ENCODE measurements around the gene CDYL2. TPM values are rescaled to one million over a fixed set of nuclear protein-coding genes. Genes with fewer than 3 reads are reported as not detected.

The CDYL2 gene
- total RNA-seq, 2 donors from 2014 or later: 1.6 to 7.8 TPM

- peaks cover 0 to 4% (median 0%) of the 10 kb centered on the region in 3 donors for H3K9me3 ChIP-seq
- H3K4me3 ChIP-seq: no peak overlapping the region
- no peak overlapping the region for H3K27ac ChIP-seq
- ATAC-seq (no peak), DNase-seq (no peak)
- intact Hi-C loops (cut with DNase I): no loop called here
- H3K4me1 ChIP-seq: no peaks in the 10 kb centered on the region
- TF ChIP-seq, protein P1, sequence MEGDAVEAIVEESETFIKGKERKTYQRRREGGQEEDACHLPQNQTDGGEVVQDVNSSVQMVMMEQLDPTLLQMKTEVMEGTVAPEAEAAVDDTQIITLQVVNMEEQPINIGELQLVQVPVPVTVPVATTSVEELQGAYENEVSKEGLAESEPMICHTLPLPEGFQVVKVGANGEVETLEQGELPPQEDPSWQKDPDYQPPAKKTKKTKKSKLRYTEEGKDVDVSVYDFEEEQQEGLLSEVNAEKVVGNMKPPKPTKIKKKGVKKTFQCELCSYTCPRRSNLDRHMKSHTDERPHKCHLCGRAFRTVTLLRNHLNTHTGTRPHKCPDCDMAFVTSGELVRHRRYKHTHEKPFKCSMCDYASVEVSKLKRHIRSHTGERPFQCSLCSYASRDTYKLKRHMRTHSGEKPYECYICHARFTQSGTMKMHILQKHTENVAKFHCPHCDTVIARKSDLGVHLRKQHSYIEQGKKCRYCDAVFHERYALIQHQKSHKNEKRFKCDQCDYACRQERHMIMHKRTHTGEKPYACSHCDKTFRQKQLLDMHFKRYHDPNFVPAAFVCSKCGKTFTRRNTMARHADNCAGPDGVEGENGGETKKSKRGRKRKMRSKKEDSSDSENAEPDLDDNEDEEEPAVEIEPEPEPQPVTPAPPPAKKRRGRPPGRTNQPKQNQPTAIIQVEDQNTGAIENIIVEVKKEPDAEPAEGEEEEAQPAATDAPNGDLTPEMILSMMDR (IDR thresholded peaks at IDR 0.05): no peak
- no peak for TF ChIP-seq POLR2A (IDR thresholded peaks at IDR 0.05)
- no peaks in the 10 kb centered on the region for H3K27me3 ChIP-seq
- WGBS, 2 donors: 40 to 44% methylated on average over 9 of the region's 9 CpGs
- H3K36me3 ChIP-seq (replicated peaks in 1 of 2; ENCODE audit: insufficient read depth in 1 of 2, low read depth in 2 of 2): no peaks in the 10 kb centered on the region
Measured at GRCh38 chr16:80837533-80838147, 33.2 kb upstream of the CDYL2 start.

DNA sequence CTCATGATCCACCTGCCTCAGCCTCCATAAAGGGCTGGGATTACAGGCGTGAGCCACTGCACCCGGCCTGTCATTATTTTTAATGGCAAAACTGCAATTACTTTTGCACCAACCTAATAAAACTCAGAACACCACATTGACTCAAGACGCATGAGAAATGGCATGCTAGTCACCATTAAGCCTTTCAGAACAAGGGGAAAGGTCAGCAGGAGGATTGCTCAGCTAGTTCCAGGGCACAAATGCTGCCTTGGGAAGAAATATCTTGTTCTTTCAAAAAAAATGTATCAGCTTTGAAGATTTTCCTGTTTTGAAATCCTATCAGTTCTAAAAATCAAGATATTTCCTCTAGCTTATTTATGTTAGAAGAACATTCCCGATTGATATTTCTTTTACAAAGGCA lies 32.4 kb upstream of the CDYL2 start:
- ATAC-seq (no peak), DNase-seq (no peak)
- Histone ChIP-seq H3K4me1 (no peaks in the 10 kb centered on the region), H3K27me3 (no peaks in the 10 kb centered on the region), H3K4me3 (no peak overlapping the region), H3K36me3 (replicated peaks in 1 of 2; ENCODE audit: insufficient read depth in 1 of 2, low read depth in 2 of 2) (no peaks in the 10 kb centered on the region), H3K27ac (no peak overlapping the region), H3K9me3 (peaks cover 0 to 4% (median 0%) of the 10 kb centered on the region in 3 donors)
- TF ChIP-seq, protein P1 (IDR thresholded peaks at IDR 0.05): no peak
- no peak for TF ChIP-seq POLR2A (IDR thresholded peaks at IDR 0.05)
- intact Hi-C loops (cut with DNase I): no loop called here
- 66 to 76% methylated on average over 4 of the region's 4 CpGs for WGBS, 2 donors

GRCh38 chr16:80836202-80836601 lies 31.8 kb upstream of the CDYL2 start:
- WGBS, 2 donors: 62 to 73% methylated on average over 5 of the region's 5 CpGs
- no peak for DNase-seq
- Histone ChIP-seq H3K27ac (no peak overlapping the region), H3K36me3 (replicated peaks in 1 of 2; ENCODE audit: insufficient read depth in 1 of 2, low read depth in 2 of 2) (no peaks in the 10 kb centered on the region), H3K4me1 (no peaks in the 10 kb centered on the region), H3K4me3 (no peak overlapping the region), H3K9me3 (peaks cover 0 to 4% (median 0%) of the 10 kb centered on the region in 3 donors), H3K27me3 (no peaks in the 10 kb centered on the region)
- TF ChIP-seq, protein P1 (IDR thresholded peaks at IDR 0.05): no peak
- ATAC-seq: no peak
- intact Hi-C loops (cut with DNase I): no loop called here

- Histone ChIP-seq H3K4me3 (no peak overlapping the region), H3K27me3 (no peaks in the 10 kb centered on the region), H3K36me3 (replicated peaks in 1 of 2; ENCODE audit: insufficient read depth in 1 of 2, low read depth in 2 of 2) (no peaks in the 10 kb centered on the region), H3K4me1 (no peaks in the 10 kb centered on the region), H3K27ac (no peak overlapping the region), H3K9me3 (no peaks in the 10 kb centered on the region)
- no peak for DNase-seq
- TF ChIP-seq POLR2A (IDR thresholded peaks at IDR 0.05): no peak
- TF ChIP-seq, protein P1 (IDR thresholded peaks at IDR 0.05): no peak
- 65 to 89% methylated on average over 1 of the region's 1 CpG for WGBS, 2 donors
- ATAC-seq: no peak
- intact Hi-C loops (cut with DNase I): no loop called here
Measured at GRCh38 chr16:80831039-80831438, 26.6 kb upstream of the CDYL2 start.

DNA sequence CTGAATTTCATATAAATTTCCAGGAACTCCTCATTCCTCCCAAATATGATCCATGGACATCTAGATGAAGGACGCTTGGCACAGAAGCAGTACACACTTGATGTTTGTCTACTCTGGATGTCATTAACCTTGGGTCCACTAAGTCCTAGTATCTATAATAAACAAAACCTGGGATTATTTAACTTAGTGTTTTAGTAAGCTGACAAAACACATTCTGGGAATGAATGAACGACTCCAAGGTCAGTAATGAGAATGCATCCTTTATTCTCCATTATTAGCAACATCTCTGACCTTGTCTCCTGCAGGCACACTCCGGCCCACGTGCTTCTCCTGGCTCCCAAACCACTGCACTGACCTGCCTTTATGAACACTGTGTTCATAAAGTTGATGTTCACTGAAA lies 24.1 kb upstream of the CDYL2 start:
- Histone ChIP-seq H3K36me3 (replicated peaks in 1 of 2; ENCODE audit: insufficient read depth in 1 of 2, low read depth in 2 of 2) (no peaks in the 10 kb centered on the region), H3K9me3 (no peaks in the 10 kb centered on the region), H3K4me1 (no peaks in the 10 kb centered on the region), H3K4me3 (no peak overlapping the region), H3K27me3 (no peaks in the 10 kb centered on the region), H3K27ac (no peak overlapping the region)
- no peak for DNase-seq
- no peak for TF ChIP-seq POLR2A (IDR thresholded peaks at IDR 0.05)
- TF ChIP-seq, protein P1 (IDR thresholded peaks at IDR 0.05): no peak
- 19 to 21% methylated on average over 4 of the region's 4 CpGs for WGBS, 2 donors
- intact Hi-C loops (cut with DNase I): no loop called here
- no peak for ATAC-seq

Data from body of pancreas (tissue), 4 donors.